HG02884 (cell line): Measurements from ENCODE around the gene ANAPC7.
"Not testable (repeated sequence)": the region's sequence is repeated elsewhere in the genome, so short reads cannot be mapped to it uniquely, and the experiment has no call there.

Experiments
- ATAC-seq: cut with Tn5 transposase; IDR thresholded peaks from one replicate; pipeline ENCODE4 v1.9.1; 2021; ENCODE audit warnings: mild to moderate bottlenecking, moderate library complexity; ENCODE audit not compliant: unreplicated experiment

ANAPC7 gene

GRCh38 chr12:110349096-110349495, 54.4 kb downstream of the ANAPC7 start:
- no peak for ATAC-seq

DNA sequence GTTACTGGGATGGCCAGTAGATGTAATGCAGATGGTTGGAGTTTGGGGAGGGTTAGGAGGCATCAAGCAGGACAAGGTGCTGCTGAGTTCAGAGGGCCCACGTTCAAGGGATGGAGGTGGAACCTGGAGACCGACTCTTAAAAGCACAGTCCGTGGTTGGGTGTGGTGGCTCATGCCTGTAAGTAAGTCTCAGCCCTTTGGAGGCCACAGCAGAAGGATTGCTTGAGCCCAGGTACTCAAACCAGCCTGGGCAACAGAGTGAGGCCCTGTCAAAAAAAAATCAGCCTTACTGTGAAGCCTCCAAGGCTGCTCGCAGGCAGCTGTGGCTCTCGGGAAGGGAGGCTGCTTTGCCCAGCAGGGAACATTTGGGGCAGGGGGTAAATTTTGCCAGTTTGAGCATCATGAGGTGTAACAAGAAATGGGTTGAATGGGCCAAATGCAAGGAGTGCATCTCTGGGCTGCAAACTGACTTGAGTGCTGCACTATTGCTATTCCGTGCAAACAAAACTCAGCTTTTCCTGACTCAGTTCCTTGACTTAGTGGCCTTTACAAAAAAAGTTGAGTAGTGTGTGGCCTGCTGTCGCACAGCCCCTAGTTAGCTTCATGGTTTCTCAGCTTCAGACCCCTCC, 55.0 kb downstream of the ANAPC7 start:
- no peak for ATAC-seq

GRCh38 chr12:110347767-110348166, 55.7 kb downstream of the ANAPC7 start:
- ATAC-seq: no peak

- no peak for ATAC-seq
These were observed 57.5 kb downstream of the ANAPC7 start for GRCh38 chr12:110345963-110346362.

DNA sequence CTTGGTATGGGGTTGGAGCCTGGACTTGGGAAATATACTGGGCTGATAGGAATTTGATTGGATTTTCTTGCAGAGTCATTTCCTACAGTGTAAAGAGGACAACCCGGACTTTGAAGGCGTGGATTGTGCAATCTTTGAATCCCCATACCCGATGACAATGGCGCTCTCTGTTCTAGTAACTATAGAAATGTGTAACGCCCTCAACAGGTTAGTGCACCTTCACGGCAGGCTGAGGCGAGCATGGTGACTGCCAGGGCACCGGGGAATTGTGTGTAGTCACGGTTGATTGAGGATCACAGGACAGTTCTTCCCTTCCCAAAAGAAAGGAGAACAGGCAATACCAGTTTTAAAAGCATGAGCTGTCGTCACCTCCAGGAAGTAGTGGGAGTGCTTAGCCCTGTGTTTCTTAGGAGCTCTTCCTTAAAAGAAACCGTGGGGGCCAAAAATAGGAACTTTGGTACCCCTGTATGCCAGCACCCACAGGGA, 58.3 kb downstream of the ANAPC7 start:
- ATAC-seq: no peak

DNA sequence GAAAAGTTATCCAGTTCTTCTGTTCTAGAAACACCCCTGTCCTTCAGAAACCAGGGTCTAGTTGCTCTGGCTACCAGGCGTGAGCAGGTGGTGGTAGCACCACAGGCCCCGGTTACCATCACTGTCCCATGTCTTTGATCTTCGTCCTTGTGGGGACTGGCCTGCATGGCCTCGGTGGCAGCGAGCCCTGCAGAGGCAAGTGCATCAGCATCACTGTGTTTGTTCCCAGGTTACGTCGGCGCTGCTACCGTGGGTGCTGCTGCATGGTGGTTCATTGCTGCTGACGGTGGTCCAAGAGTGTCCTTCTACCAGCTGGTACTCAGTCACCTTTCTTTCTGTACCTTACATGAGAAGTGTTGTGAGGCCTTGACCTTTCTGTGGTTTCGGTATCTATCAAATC, 58.9 kb downstream of the ANAPC7 start:
- ATAC-seq: no peak

DNA sequence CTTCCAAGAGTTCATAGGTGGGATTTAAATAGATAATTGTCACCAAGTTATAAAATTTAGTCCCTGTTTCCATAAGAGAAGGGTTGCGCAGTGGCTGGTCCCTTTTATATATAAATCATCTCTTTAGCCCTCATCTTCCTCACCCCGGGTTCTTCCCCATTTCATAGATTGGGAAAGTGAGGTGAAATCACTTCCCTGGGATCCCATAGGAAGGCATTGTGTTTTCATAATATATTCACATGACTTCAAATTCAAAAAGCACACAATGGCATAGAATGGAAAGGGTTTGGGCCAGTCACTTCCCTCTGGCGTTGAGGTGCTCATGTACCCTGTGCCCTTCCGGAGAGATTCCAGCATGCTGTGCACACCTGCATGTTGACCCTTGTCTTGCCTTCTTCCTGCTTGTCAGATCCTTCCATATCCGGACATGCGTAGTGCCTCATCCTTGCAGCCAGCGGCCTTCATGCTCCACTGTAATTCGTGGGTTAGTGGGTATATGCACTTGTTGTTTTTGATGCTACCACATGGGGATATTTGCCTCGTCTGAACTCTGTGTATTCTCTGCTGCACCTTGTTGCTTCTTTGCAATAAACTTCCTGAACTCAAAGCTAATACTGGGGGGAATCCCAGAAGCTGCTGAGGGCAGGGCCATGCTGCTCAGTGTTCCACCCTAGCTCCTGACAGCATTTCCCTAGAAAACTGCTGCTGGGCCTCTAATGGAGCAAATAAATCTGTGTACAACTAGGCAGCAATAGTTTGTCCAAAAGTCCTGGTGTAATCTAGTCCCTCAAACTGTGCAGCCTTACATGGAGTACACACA, 59.6 kb downstream of the ANAPC7 start:
- no peak for ATAC-seq

DNA sequence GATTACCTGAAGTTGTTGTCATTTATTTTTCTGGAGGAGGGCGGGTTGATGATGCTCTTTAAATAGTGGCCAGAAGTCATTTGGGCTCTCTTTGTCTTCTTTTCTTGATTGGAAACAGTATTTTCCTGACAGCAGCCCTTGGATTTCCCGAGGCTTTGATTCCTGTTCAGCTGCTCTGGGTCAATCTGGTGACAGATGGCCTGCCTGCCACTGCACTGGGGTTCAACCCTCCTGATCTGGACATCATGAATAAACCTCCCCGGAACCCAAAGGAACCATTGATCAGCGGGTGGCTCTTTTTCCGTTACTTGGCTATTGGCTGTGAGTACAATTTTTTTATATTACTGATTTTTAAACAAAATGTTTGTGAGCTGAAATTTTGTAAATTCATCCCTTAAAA, 60.4 kb downstream of the ANAPC7 start:
- no peak for ATAC-seq

DNA sequence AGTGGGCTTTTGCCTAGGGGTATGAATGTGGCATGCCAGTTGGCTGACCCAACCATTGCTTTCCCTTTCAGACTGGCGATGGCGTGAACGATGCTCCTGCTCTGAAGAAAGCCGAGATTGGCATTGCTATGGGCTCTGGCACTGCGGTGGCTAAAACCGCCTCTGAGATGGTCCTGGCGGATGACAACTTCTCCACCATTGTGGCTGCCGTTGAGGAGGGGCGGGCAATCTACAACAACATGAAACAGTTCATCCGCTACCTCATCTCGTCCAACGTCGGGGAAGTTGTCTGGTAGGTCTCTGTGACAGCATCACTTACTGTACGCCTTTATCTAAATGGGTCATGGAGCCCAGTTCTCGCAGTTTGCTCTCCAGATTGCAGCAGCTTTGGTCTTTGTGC, 61.4 kb downstream of the ANAPC7 start:
- ATAC-seq: no peak

- ATAC-seq: no peak
These were observed 62.8 kb downstream of the ANAPC7 start for GRCh38 chr12:110340706-110341105.

DNA sequence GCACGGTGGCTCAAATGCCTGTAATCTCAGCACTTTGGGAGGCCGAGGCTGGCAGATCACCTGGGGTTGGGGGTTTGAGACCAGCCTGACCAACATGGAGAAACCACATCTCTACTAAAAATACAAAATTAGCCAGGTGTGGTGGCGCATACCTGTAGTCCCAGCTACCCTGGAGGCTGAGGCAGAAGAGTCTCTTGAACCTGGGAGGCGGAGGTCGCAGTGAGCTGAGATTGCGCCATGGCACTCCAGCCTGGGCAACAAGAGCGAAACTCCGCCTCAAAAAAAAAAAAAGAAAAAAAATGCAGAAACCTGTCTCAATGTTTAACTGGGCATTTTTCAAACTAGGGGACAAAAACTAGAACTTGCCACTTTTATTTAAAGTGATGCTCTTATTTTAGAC, 63.2 kb downstream of the ANAPC7 start:
- ATAC-seq: not testable (repeated sequence)

DNA sequence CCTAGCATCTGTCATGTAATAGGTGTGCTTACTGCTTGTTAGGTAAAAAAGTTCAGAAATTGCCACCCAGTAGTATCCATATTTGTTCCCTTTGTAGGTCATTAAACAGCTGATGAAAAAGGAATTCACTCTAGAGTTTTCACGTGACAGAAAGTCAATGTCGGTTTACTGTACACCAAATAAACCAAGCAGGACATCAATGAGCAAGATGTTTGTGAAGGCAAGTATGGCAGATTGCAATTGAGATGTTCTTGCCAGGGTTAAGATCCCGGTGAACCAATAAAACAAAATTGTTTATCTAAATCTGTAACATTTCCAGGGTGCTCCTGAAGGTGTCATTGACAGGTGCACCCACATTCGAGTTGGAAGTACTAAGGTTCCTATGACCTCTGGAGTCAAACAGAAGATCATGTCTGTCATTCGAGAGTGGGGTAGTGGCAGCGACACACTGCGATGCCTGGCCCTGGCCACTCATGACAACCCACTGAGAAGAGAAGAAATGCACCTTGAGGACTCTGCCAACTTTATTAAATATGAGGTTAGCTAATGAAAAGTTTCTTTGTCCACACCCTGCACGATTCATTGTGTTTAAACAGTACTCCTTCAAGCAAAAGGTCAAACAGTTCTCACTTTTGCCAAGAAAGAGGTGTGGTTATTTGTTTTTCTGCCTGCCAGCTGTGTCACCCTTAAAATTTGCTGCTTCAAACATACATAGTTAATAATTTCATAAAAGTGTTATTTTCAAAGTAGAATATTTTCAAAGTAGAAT, 64.1 kb downstream of the ANAPC7 start:
- no peak for ATAC-seq

GRCh38 chr12:110338754-110339153, 64.8 kb downstream of the ANAPC7 start:
- ATAC-seq: no peak

DNA sequence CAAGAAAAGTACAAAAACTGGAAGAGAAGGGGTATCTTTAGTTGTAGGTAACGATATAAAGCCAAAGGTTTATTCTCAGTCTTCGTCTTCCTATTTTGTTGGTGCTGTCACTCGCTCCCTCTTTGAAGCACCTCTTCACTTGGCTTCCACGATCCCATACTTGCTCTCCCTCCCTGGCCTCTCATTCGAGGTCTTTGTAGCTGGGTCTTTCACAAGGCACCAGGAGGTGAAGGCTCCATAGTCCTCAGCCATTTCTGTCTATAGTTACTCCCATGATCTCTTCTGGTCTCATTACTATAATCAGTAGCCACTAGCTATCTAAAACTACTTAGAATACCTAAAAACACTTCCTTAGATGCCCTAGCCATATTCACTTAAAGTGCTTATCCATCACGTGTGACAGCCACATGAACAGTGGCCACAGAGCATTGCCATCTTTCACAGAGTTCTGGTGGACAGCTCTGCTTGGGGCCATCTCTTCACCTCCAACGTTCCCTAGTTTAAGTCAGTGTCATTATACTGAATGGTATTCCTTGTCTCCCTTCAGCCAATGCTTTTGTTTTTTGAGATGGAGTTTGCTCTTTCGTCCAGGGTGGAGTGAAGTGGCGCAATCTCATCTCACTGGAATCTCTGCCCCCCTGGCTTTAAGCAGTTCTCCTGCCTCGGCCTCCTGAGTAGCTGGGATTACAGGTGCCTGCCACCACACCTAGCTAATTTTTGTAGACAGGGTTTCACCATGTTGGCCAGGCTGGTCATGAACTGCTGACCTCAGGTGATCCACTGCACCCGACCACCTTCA, 65.4 kb downstream of the ANAPC7 start:
- ATAC-seq: no peak

DNA sequence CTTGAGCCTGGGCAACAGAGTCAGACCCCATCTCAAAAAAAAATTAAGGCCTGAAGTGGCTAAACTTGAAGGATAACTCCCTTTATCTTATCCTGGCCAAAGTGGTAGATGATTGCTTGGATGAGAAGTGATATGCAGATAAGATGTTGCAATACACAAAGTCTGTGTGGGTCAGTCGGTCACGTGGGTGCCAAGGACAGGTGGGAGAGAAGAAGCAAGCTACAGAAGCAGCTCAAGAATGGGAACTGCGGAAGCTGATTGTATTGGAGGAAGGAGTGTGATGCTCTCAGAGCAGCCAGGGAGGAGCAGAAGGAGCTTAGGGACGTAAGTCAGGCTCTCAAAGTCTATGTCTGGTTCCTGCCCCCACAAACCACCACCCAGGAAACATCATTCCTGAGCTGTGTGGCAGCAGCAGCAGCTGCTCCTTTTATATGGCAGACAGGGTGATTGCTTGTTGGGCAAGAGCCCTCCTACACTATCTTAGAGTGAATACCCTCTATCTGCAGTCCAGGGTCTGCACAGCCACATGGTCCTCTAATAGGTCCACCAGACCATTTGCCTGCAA, 67.9 kb downstream of the ANAPC7 start:
- no peak for ATAC-seq

GRCh38 chr12:110333201-110333600, 70.3 kb downstream of the ANAPC7 start:
- ATAC-seq: no peak

GRCh38 chr12:110330544-110330943, 73.0 kb downstream of the ANAPC7 start:
- no peak for ATAC-seq

GRCh38 chr12:110330124-110330523, 73.4 kb downstream of the ANAPC7 start:
- no peak for ATAC-seq

DNA sequence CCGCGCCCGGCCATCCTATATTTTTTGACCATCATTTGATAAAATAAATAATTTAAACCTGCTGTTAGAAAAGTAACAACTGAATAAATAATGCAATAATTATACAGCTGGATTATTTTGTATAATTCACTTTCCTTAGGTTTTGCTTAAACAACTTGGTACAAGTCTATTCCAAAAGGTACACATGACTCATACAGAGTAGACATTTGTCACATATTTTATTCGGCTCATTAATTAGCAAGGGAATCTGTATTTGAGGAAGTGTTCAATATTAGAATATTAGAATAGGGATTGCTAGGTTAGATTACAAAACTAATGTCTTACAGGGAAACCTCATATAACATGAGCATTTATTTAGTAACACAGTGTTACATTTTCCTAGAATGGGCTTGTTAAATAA, 73.8 kb downstream of the ANAPC7 start:
- ATAC-seq: no peak
